Activated CD8-positive, alpha-beta memory T cell treated with anti-CD3 and anti-CD28 coated beads, Interleukin-2, amount 50 U/mL, for 48 hours (primary cell): Measurements from ENCODE around the gene AHNAK.

Experiments used
- DNase-seq: peaks from one replicate; pipeline ENCODE4 v3.0.0-alpha.2; 2020

Gene AHNAK

DNA sequence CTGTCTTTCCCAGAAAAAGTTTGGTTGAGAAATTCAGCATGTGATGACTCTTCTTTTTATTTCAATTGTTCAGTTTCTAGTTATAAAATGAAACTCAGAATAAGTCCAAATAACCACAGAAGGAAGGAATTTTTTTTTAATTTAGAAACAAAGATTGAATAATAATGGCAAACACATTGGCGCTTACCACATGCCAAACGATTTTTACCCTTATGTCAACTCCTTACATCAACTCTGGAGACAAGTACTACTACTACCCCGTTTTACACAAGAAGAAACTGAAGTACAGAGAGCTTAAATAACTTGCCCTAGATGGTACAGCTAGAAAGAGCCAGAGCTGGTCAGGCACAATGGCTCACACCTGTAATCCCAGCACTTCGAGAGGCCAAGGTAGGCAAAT lies 52.4 kb downstream of the AHNAK start:
- no peak for DNase-seq

DNA sequence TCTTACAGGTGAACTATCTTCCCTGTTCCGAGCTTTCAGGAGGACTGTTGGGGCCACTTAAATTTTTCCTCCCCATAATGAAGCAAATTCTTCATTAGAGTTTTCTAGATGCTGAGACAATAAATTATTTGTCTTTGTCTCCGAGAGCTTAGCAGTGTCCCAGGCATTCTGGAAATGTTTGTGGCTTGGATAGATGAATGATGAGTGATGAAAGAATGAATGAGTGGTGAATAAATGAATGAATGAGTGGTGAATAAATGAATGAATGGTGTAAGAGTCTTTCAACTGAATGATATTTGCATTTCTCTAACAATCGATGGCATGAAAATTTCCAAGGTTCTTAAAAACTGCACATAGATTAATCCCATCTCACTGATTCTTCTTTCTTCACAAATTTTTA lies 52.8 kb downstream of the AHNAK start:
- DNase-seq, result no peak

DNA sequence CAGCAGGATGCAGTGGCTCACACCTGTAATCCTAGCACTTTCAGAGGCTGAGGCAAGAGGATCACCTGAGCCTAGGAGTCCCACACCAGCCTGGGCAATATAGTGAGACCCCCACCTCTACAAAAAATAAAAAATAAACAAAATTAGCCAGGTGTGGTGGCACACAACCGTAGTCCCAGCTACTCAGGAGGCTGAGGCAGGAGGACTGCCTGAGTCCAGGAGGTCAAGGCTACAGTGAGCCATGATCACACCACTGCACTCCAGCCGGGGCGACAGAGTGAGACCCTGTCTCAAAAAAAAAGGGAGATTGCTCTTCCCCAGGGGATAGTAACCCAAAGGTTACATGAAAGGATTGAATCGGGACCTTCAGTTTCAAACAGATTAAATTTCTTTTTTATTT lies 54.0 kb downstream of the AHNAK start:
- no peak for DNase-seq

DNA sequence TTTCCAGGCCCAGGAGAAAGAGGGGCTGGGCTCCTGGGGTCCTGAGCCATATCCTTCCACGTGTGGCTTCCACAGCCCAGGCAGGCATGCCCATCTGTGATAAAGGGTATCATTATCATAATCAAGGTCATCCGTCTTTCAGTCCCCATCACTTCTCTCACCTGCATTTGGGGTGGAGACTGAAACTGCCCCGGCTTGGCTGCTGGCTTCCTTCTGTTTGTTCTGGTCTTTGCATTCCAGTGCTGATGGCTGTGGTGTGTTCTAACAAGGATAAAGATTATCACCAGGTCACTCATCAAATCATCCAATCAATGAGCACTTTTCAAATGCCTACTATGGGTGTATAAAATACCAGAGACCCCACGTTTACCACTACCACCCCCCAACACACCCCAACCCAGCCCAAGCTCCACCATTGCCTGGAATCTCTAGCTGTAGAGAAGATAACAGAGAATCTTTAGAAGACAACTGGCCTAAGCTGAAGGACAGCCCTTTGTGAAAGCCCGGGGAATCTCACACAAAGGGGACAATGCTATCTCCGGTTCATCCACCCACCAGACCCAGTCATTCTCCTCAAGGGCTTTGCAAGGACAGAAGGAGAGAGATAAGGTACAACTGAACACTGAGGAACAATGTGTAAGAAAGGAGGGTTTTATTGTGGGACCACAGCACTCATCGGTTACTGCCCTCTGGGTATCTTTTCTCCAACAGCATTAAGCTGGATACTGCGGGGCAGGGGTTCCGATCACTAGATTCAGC lies 54.9 kb downstream of the AHNAK start:
- DNase-seq, result no peak

DNA sequence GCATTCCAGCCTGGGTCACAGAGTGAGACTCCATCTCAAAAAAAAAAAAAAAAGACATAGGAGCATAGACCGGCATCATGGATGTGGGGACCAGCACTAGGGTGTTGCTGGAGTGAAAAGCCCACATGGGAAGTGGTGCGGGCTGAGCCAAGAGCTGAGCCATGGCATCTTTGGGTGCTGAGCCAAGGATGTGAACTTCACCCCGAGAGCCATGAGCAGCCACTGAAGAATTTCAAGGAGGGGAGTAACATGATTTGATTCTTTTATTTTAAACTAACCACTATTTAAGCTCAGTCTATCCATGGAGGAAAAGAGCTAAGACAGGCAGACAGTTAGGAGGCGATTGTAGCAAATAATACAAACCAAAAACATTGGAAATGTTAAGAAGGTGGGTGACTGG lies 57.4 kb downstream of the AHNAK start:
- DNase-seq, result no peak

DNA sequence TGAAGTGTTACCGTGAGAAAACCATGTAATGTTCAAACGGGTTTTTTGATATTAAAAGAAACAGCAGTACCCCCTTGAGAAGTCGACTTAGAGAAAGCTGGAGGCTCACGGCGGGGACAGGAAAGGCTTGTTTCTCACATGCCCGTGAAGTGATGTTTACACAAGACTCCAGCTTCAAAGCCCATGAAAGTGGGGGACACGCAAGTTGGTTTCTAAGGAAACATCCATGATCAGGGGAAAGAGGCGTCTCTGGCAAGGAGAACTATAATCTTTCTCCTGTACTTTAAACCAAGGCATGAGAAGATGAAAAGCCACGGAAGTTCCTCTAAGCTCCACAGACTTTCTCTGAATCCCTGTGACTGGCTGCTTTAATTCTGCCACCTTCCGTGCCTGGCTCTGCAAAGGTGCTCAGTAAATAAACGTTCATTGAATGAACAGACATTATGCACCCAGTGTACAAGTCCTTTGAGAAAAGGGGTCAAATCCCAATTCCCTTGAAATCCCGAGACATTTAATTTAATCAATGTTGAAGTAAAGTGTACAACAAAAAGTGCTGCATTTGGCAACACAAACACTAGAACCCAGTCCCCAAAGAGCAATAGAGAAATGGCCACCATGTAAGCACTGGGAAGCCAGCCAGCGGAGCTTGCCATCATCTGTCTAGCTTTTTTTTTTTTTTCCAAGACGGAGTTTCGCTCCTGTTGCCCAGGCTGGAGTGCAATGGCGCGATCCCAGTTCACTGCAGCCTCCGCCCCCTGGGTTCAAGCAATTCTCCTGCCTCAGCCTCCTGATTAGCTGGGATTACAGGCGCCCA lies 58.7 kb downstream of the AHNAK start:
- DNase-seq, result no peak

DNA sequence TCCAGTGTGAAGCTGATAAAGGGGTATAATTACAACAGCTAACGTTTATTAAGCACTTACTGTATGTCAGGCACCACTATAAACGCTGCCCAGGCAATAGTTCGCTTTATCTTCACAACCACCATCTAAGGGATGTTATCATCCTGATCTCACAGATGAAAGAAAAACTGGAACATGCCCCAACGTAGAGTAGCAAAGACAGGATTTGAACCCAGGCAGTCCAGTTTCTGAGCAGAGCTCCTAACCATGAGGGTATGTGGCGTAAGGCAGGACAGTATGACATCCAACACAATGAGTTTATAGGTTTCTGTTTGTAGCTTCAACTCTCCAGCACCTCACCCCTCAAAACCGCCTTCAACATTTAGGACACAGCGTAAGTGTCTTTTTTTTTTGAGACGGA lies 59.5 kb downstream of the AHNAK start:
- DNase-seq, result no peak

DNA sequence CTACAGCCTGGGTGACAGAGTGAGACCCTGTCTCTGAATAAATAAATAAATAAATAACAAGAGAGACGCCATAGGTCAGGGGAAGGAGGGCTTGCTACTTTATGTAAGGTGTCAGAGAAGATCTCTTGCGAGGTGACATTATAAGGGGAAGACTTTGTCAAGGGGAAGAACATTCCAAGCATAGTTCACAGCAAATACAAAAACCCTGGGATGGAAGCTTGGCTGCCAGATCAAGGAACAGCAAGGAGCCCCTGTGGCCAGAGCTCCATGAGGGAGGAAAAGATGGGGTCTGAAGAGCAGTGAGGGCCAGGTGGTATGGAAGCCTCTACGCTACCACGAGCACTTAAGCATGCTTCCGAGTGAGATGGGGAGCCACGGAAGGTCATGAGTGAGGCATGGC lies 62.3 kb downstream of the AHNAK start:
- no peak for DNase-seq

DNA sequence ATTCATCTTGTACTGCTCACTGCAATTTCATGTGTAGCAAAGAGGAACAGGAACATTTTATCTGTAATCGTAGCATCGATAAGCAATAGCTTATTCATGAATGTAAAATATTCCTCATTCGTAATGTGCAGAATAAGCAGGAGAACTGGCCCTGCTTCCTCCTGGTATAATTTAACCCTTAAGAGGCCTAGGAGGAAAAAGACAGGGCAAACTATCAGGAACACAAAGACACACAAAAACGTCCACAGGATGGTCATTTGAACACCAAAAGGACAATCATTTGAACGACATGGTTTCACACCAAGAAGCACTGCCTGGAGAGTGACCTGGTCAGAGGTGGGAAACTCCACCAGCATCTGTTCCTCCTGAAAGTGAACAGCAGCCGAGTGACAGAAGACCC lies 63.9 kb downstream of the AHNAK start:
- DNase-seq, result no peak

DNA sequence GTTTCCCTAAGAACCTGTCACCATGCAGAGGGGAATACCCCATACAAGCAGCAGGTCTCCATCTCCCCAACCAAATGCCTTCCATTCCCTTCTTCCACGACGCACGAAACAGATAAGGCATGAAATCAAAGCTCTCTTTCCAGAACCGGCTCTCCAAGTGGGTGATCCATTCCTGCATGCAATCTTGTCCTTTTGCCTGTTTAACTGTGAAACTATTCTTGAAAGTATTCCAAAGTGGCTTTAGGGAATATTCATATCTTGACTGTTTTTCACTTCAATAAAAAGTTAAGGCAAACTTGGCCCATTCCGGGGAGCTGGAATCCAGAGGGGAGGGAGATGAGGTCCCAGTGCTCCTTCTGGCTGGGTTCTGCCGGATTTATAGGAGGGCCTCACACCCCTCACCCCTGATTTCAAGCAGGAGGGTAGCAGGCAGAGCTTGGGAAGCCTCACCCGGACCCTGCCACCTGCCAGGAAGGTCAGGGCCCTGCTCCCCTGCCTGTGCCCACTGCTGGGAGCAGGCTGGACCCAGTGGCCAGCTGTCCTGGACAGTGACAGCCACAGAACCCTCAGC lies 66.9 kb downstream of the AHNAK start:
- DNase-seq, result no peak

DNA sequence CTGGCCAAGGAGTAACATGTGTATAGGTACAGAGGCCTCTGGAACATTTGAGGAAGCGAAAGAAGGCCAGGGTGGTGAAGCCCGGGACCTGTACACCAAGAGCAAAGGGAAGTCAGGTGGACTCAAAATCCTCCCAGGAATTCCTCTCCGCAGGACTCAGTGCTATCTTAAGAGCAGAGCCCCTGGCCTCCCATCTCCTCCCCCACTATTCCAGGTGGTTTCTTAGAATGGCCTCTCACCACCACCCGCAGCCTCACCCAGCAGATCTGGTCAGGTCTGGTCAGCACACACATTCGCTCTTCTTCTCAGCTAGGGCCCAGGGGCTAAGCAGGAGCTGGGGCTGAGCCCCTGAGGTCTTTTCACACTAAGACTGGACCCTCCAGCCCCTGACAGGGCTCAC lies 68.7 kb downstream of the AHNAK start:
- no peak for DNase-seq

DNA sequence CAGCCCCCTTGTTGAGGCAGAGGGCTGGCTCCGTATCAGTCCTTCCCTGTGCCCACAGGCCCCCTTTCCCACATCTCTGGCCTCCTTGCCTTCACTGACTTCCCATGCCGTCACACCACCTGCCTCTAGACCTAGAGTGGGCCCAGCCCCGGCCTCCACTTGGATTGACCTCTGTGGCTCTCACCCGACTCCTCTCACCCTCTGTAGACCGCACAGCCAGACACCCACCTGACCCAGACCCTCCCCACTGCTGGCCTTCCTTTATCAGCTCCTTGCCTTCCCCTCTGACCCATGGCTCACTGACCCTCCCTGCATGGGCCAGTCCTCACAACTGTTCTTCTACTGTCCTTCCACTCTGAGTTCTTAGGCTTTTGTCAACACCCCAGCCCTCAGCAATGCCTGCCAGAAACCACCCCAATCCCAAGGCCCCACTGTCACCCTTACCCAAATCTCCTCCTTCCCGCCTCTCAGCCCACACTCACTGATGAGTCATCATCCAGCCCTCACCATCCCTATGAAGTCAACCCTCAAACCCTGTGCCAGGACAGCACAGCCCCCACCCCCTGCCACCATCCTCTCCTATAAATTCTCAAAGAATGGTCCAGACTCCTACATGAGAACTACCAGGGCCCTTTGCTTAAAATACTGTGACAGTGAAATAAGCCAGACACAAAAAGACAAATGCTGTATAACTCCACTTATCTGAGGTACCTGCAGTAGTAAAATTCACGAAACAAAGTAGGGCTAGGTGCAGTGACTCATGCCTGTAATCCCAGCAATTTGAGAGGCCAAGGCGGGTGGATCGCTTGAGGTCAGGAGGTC lies 74.3 kb downstream of the AHNAK start:
- DNase-seq, result no peak

DNA sequence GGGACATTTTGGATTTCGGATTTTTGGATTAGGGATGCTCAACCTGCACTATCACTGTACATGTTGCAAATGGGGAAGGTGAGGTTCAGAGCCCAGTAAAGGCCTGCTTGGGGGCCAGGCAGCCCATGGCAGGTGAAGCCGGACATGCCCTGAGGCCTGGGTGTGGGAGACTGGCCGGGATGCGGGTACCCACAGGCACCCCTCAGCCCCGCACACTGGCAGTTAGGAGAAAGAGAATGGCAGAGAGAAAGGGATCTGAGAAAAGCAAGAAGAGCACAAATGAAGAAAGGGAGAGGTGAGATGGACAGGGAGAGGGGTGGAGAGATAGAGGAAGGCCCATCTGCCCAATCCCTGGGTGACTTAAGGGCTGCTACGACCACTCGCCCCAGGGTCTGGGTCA lies 75.0 kb downstream of the AHNAK start:
- DNase-seq, result no peak

DNA sequence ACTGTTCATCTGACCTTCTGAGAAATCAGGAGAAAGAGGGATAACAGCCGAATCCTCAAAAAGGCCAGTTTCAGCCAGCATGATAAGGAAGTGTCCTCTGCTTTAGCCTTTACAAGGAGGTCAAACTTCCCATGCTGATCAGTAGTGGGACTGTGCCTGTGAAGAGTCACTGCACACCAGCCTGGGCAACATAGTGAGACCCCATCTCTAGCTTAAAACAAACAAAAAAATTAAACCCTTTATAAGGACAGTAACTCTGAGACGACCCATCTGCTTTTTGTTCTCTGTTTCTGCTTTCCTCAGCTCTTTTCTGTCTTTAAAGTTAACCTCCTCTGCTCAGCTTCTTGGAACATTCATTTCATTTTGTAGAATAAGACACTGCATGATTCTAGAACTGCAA lies 78.0 kb downstream of the AHNAK start:
- DNase-seq, result no peak

DNA sequence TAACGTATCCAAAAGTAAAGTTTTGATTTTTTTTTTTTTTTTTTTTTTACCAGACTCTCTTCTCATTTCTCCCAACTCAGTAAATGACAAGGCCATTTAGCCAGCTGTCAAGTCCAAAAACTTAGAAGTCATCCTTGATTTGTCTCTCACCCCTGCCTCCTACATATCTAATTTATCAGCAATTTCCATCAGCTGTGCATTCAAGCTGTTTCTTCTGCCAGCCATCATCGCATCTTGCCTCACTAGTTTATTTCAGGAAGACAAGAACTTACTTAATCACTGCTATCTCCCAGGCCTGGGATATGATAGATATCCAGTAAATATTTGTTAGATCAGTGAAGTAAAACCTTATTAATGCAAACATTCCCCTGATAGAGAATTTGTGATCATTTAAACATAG lies 80.2 kb downstream of the AHNAK start:
- DNase-seq, result no peak

DNA sequence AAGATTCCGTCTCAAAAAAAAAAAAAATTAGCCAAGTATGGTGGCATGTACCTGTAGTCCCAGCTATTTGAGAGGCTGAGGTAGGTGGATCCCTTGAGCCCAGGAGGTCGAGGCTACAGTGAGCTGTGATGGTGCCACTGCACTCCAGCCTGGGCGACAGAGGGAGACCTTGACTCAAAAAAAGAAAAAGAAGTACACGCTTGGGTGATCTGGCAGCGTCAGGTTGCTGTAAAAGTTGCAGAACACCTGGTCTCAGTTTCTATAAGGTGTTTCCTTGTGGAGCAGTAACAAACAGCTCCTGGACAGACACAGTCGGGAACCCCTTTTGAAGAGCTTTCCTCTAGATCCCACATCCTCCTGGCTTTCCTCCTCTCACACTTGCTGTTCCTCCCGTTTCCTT lies 82.0 kb downstream of the AHNAK start:
- DNase-seq, result no peak

DNA sequence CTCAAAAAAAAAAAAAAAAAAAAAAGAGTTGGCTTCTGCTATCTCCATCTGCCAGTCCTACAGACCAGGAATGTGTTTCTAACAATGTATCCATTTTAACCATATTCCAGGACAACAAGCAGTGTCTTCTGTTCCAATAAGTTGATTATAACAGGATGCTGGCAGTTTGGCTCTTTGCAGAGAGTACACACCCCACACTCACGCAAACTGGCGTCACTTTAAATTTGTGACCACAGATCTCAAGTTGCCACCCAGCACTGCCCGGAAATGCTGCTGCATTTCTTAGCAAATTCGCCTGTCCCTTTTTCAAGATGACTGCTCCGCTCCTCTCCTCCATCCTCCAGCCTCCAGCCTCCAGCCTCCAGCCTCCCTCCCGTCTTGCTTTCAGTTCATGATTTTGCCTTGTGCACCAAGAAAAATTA lies 83.5 kb downstream of the AHNAK start:
- DNase-seq, result no peak

DNA sequence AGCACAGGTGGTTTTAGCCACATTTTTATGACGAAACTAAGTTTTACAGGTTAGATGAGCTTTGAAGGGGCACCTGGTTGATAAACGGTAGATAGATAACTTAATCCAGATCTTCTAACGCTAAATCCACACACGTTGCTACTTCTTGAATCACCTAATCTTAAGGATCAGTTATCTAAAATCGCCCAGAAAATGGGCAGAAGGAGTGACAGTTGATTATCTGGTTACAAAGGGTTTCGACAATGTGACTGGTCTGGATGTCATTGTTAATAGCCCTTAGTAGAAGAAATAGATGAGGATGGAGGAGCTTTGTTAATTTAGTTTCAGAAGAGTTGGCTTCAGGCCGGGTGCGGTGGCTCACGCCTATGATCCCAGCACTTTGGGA lies 84.1 kb downstream of the AHNAK start:
- DNase-seq, result no peak

DNA sequence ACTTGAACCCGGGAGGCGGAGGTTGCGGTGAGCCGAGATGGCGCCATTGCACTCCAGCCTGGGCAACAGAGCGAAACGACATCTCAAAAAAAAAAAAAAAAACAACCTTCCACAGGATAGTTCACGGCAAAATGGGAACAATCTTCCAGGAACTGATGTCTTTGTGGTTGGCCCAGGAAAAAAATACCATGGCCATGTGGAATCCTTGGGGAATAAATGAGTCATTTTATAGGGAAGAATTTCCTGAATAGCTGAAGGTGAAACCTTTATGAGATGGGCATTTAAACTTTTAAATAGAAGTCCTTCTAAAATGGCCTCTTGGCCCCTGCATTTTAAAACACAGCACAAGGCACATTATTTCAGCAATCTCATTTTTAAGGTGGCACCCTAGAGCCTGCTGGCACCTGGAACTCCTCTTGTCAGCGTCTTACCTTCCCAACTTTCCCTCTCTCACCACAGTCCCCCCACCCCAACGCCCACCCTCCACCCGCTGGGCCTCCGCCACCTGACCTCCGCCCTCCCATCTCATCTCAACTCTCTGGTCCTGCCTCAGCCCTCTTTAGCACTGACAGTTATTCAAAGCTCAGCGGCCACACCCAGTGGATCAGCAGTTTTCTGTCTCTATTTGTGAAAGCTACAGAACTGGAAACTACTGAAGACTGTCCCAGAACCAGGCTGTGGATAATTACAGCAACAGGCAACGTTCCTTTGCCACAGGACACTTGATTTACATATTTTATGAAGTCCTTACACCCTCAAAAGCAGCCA lies 84.7 kb downstream of the AHNAK start:
- no peak for DNase-seq

DNA sequence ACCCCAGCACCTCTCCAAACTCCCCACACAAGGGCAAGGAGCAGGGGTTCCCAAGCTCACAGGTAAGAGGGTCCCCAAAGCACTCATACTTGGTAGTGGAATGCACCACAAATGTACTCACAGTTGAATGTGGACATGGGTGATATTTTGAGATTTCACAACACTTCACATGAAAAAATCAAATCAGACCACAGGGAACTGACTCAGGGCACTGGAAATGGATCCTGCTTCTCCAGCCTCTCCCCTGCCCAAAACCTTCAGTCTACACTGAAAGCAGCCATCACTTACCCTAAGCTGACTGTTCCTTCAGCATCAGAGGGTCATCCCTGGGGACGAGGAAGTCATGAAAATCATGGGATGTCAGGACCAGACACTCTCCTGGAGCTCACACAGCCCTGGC lies 87.5 kb downstream of the AHNAK start:
- no peak for DNase-seq

DNA sequence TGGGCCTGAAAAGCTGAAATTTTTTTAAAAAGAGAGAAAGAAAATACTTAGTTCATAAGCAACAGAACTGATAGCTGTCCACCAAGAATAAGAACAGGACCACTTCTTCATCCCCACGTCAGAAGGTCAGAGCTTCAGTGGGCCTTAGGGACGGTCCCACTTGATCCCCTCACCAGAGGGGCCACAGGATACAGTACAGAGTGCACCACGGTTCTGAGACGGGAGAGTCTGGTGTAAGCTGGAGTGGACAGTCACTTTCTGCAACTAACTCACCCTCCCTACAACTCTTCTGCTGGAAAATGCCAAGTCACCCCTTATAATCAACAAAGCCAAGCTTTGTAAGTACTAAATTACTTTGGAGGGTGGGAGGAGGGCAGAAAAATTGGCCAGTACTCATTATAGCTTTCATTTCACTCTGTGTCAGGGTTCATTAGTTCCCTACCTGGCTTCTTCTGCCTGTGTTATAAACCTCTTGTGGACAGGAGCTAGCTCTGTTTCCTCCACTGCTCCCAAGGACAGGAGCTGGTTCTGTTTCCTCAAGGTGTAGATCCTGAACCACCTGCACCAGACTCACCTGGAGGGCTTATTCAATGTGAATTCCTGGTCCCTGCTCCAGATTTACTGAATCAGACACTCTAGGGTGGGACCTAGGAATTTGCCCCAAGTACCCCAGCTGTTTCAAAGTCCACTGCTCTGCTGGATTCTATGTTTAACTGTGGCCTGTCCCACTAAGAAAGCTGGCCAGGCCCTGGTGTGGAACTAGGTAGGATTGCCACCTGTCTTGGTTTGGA lies 88.2 kb downstream of the AHNAK start:
- no peak for DNase-seq

DNA sequence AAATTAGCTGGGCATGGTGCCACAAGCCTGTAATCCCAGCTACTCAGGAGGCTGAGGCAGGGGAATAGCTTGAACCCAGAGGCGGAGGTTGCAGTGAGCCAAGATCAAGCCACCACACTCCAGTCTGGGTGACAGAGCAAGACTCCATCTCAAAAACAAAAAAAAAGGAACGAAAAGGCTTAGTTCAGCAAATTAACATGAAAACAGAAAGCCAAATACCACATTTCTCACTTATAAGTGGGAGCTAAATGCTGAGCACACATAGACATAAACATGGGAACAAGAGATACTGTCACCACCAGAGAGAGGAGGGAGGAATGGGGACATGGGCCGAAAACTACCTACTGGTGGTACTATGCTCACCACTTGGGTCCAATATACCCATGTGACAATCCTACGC lies 89.1 kb downstream of the AHNAK start:
- no peak for DNase-seq
